Measurements from ENCODE around the gene APAF1. TPM values are rescaled to one million over a fixed set of nuclear protein-coding genes. Genes with fewer than 3 reads are reported as not detected.

The APAF1 gene
- total RNA-seq, 1 experiment from 2014 or later, result 19.1 TPM

- no peak for TF ChIP-seq CTCF (conservative IDR thresholded peaks at IDR 0.05)
- TF ChIP-seq EZH2 (IDR thresholded peaks at IDR 0.05; ENCODE audit: low read depth), result no peak
- Histone ChIP-seq H3K27ac (no peak overlapping the region), H3K79me2 (ENCODE audit: low read depth) (no peaks in the 10 kb centered on the region), H3F3A (ENCODE audit: insufficient read depth, low read depth) (no peaks in the 10 kb centered on the region), H3K27me3 (ENCODE audit: insufficient read depth, low read depth) (no peaks in the 10 kb centered on the region), H3K9me2 (ENCODE audit: insufficient read depth) (no peaks in the 10 kb centered on the region), H3K4me1 (replicated peaks; ENCODE audit: insufficient read depth) (no peaks in the 10 kb centered on the region), H3K4me2 (no peak overlapping the region), H2AFZ (no peak overlapping the region), H3K36me3 (ENCODE audit: low read depth) (no peaks in the 10 kb centered on the region), H3K4me3 (no peak overlapping the region), H3K9me3 (ENCODE audit: insufficient read depth, low read depth) (no peaks in the 10 kb centered on the region), H4K20me1 (ENCODE audit: insufficient read depth) (no peaks in the 10 kb centered on the region)
- CTCF ChIA-PET, result no interaction called here
- POLR2A ChIA-PET (ENCODE audit: unreplicated experiment), result interaction anchor here (0.6 kb wide), 1 partner anchor 1360 kb away, joined by 3 read pairs; no protein-coding TSS in a partner anchor
- intact Hi-C loops (cut with micrococcal nuclease; ENCODE audit: unreplicated experiment), result no loop called here
- no TSS peak for BruUV-seq (replicated peaks)
- DNase-seq, result no peak
Observed at GRCh38 chr12:98730412-98730811, 85.3 kb downstream of the APAF1 start.

- H3F3A ChIP-seq (ENCODE audit: insufficient read depth, low read depth), result no peaks in the 10 kb centered on the region
Observed at GRCh38 chr12:98733667-98734350, 88.7 kb downstream of the APAF1 start.

GRCh38 chr12:98735821-98736220, 90.7 kb downstream of the APAF1 start:
- BruUV-seq (replicated peaks), result no TSS peak
- peaks cover 10% of the 10 kb centered on the region for H3K27me3 ChIP-seq (ENCODE audit: insufficient read depth, low read depth)
- no peaks in the 10 kb centered on the region for H3F3A ChIP-seq (ENCODE audit: insufficient read depth, low read depth)
- H3K27ac ChIP-seq, result no peak overlapping the region
- H3K4me1 ChIP-seq (replicated peaks; ENCODE audit: insufficient read depth), result no peaks in the 10 kb centered on the region
- H3K36me3 ChIP-seq (ENCODE audit: low read depth), result no peaks in the 10 kb centered on the region
- H2AFZ ChIP-seq, result no peak overlapping the region
- intact Hi-C loops (cut with micrococcal nuclease; ENCODE audit: unreplicated experiment), result no loop called here
- no peak for DNase-seq
- no peak overlapping the region for H3K4me2 ChIP-seq
- H4K20me1 ChIP-seq (ENCODE audit: insufficient read depth), result no peaks in the 10 kb centered on the region
- H3K79me2 ChIP-seq (ENCODE audit: low read depth), result no peaks in the 10 kb centered on the region
- no peaks in the 10 kb centered on the region for H3K9me2 ChIP-seq (ENCODE audit: insufficient read depth)
- POLR2A ChIA-PET (ENCODE audit: unreplicated experiment), result no interaction called here
- no peaks in the 10 kb centered on the region for H3K9me3 ChIP-seq (ENCODE audit: insufficient read depth, low read depth)
- TF ChIP-seq CTCF (conservative IDR thresholded peaks at IDR 0.05) (no peak), EZH2 (IDR thresholded peaks at IDR 0.05; ENCODE audit: low read depth) (no peak)
- no peak overlapping the region for H3K4me3 ChIP-seq
- CTCF ChIA-PET, result interaction anchor here (0.6 kb wide), 1 partner anchor 132 kb away, joined by 3 read pairs; no protein-coding TSS in a partner anchor

More at GRCh38 chr12:98733667-98734350, 88.7 kb downstream of the APAF1 start:
- Histone ChIP-seq H3K36me3 (ENCODE audit: low read depth) (no peaks in the 10 kb centered on the region), H2AFZ (no peak overlapping the region), H4K20me1 (ENCODE audit: insufficient read depth) (no peaks in the 10 kb centered on the region), H3K27me3 (ENCODE audit: insufficient read depth, low read depth) (peaks cover under 1% of the 10 kb centered on the region; the same call in 1 of the 2 replicates), H3K4me1 (replicated peaks; ENCODE audit: insufficient read depth) (no peaks in the 10 kb centered on the region), H3K9me2 (ENCODE audit: insufficient read depth) (no peaks in the 10 kb centered on the region), H3K79me2 (ENCODE audit: low read depth) (no peaks in the 10 kb centered on the region), H3K27ac (no peak overlapping the region), H3K9me3 (ENCODE audit: insufficient read depth, low read depth) (no peaks in the 10 kb centered on the region), H3K4me3 (no peak overlapping the region), H3K4me2 (no peak overlapping the region)
- intact Hi-C loops (cut with micrococcal nuclease; ENCODE audit: unreplicated experiment), result no loop called here
- CTCF ChIA-PET, result no interaction called here
- BruUV-seq (replicated peaks), result no TSS peak
- POLR2A ChIA-PET (ENCODE audit: unreplicated experiment), result no interaction called here
- no peak for TF ChIP-seq EZH2 (IDR thresholded peaks at IDR 0.05; ENCODE audit: low read depth)
- TF ChIP-seq CTCF (conservative IDR thresholded peaks at IDR 0.05), result no peak
- no peak for DNase-seq
